A549 treated with GW870086 at 1 μM for 4 hours (cell line): ENCODE data around the gene CDKN1B. TPM values are rescaled to one million over a fixed set of nuclear protein-coding genes. Genes with fewer than 3 reads are reported as not detected.

ENCODE experiments used
- total RNA-seq: library from RNA; stranded (reverse); fragments of 200-300 nt; extraction: Qiagen RNA extraction; gene quantifications from 5 replicates; pipeline ENCODE4 v1.2.3, GENCODE V29; 2022; ENCODE audit warnings: low read depth

Gene CDKN1B
- 12.8 to 16.9 TPM (median 16.0 TPM) in 5 replicates for total RNA-seq

DNA sequence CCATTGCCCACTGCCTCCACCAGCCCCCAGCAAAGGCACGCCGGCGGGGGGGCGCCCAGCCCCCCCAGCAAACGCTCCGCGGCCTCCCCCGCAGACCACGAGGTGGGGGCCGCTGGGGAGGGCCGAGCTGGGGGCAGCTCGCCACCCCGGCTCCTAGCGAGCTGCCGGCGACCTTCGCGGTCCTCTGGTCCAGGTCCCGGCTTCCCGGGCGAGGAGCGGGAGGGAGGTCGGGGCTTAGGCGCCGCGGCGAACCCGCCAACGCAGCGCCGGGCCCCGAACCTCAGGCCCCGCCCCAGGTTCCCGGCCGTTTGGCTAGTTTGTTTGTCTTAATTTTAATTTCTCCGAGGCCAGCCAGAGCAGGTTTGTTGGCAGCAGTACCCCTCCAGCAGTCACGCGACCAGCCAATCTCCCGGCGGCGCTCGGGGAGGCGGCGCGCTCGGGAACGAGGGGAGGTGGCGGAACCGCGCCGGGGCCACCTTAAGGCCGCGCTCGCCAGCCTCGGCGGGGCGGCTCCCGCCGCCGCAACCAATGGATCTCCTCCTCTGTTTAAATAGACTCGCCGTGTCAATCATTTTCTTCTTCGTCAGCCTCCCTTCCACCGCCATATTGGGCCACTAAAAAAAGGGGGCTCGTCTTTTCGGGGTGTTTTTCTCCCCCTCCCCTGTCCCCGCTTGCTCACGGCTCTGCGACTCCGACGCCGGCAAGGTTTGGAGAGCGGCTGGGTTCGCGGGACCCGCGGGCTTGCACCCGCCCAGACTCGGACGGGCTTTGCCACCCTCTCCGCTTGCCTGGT lies at the start of gene CDKN1B:
Gene CDKN1B (plus strand): TSS at position 576 of the 793 bp plus-strand sequence. CDS start 472 bp downstream, outside the sequence.

Other genes with a start within 250 kb of the CDKN1B start
- gene DUSP16, start 154.5 kb upstream of the CDKN1B start, total RNA-seq, result 8.3 to 10.2 TPM (median 8.9 TPM) in 5 replicates
- gene CREBL2, start 105.5 kb upstream of the CDKN1B start, total RNA-seq, result 15.8 to 20.1 TPM (median 18.7 TPM) in 5 replicates
- gene GPR19, start 21.2 kb upstream of the CDKN1B start, total RNA-seq, result 0.73 to 1.3 TPM (median 1.0 TPM) in 5 replicates
- 0.12 to 0.36 TPM (median 0.17 TPM) in 5 replicates for gene APOLD1, start 68.3 kb downstream of the CDKN1B start, total RNA-seq
- 79.5 to 96.7 TPM (median 84.8 TPM) in 5 replicates for gene DDX47, start 96.0 kb downstream of the CDKN1B start, total RNA-seq
- 263 to 406 TPM (median 370 TPM) in 5 replicates for gene GPRC5A, start 174.2 kb downstream of the CDKN1B start, total RNA-seq
- gene GPRC5D, start 234.8 kb downstream of the CDKN1B start, total RNA-seq, result 0.22 TPM in 1 of 5 replicates, not detected in the others